ENCODE results near the gene NUCKS1. TPM values are rescaled to one million over a fixed set of nuclear protein-coding genes. Genes with fewer than 3 reads are reported as not detected.

The NUCKS1 gene
- total RNA-seq, 1 donor from 2014 or later: 42.1 TPM

DNA sequence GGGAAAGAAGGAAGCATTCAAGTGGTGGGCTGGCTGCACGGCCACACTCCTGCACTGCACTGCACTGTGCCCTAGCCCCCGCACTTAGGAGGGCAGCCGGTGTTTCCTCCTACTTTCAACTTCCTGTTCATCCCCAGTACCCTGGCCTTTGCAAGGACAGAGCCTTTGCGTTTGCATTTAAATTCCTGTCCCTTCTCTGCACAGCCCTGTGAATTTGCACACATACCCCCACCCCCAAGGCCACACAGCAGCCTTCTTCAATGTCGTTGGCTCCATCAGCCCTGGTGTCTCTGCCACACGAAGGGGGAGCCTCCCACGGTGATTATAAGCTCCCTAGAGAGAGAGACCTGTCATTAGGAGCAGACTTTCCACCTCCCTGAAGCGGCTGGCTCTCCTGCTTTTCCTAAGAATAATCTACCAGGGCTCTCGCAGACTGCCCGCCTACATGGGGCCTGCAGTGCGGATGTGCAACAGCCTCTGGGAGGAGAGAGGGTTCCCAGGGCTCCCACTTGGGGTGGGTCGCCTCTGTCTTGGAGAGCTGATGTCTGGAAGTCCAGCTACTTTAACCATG is 56.5 kb downstream of the NUCKS1 start:
- Histone ChIP-seq H3K27me3 (no peaks in the 10 kb centered on the region), H3K4me3 (no peak overlapping the region), H3K9me3 (no peaks in the 10 kb centered on the region), H3K27ac (no peak overlapping the region), H3K4me1 (no peaks in the 10 kb centered on the region), H3K36me3 (no peaks in the 10 kb centered on the region)
- no peak for DNase-seq (ENCODE audit: low spot score in 2 of 2)
- TF ChIP-seq, protein P1, sequence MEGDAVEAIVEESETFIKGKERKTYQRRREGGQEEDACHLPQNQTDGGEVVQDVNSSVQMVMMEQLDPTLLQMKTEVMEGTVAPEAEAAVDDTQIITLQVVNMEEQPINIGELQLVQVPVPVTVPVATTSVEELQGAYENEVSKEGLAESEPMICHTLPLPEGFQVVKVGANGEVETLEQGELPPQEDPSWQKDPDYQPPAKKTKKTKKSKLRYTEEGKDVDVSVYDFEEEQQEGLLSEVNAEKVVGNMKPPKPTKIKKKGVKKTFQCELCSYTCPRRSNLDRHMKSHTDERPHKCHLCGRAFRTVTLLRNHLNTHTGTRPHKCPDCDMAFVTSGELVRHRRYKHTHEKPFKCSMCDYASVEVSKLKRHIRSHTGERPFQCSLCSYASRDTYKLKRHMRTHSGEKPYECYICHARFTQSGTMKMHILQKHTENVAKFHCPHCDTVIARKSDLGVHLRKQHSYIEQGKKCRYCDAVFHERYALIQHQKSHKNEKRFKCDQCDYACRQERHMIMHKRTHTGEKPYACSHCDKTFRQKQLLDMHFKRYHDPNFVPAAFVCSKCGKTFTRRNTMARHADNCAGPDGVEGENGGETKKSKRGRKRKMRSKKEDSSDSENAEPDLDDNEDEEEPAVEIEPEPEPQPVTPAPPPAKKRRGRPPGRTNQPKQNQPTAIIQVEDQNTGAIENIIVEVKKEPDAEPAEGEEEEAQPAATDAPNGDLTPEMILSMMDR (IDR thresholded peaks at IDR 0.05): no peak
- intact Hi-C loops (cut with DNase I): no loop called here

DNA sequence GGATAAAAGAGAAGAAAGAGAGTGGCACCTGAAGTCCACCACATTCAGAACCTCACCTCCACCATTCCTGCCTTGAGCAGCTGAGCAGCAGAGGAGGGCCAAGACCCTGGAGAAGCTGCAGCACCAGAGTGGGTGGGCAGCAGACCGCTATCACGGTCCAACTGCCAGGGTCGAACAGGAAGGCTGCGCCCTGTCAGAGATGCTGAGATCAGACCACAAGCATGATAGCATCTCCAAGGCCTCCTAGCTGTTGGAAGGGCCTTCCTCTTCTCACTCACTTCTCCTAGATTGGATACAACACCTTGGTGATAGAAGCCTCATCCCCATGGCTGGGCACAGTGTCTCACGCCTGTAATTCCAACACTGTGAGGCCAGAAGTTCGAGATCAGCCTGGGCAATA is 57.6 kb downstream of the NUCKS1 start:
- intact Hi-C loops (cut with DNase I): no loop called here
- DNase-seq (ENCODE audit: low spot score in 2 of 2): no peak
- no peak overlapping the region for H3K27ac ChIP-seq
- no peak overlapping the region for H3K4me3 ChIP-seq
- no peaks in the 10 kb centered on the region for H3K27me3 ChIP-seq
- no peaks in the 10 kb centered on the region for H3K9me3 ChIP-seq
- H3K4me1 ChIP-seq: no peaks in the 10 kb centered on the region
- no peaks in the 10 kb centered on the region for H3K36me3 ChIP-seq
- TF ChIP-seq, protein P1 (IDR thresholded peaks at IDR 0.05): no peak

DNA sequence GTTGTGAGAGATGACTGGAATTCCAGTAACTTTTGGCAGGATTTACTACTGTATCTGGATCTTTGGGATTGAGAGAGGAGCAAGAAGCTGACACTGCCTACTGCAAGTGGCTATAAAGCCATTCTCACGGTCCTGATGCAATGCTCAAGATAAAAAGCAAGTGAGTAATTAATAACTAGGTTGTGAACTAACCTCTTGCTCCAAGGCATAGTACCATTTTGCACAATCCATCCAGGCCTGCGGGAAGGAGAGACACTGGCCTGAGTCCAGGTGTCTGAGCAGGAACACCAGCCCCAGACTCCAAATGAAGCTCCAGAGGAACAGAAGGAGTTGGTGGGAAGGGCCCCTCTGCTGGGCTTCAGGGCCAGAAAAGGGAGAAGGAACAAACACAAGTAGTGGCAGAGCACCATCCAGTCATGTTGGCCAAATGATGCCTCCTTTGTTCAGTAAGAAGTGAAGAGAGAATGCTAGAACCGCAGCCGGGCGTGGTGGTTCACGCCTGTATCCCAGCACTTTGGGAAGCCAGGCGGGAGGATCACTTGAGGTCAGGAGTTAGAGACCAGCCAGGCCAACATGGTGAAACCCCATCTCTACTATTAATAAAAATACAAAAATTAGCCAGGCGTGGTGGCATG is 59.7 kb downstream of the NUCKS1 start:
- no peak overlapping the region for H3K4me3 ChIP-seq
- no peaks in the 10 kb centered on the region for H3K4me1 ChIP-seq
- no peak for DNase-seq (ENCODE audit: low spot score in 2 of 2)
- H3K36me3 ChIP-seq: no peaks in the 10 kb centered on the region
- TF ChIP-seq, protein P1 (IDR thresholded peaks at IDR 0.05): no peak
- no peak overlapping the region for H3K27ac ChIP-seq
- intact Hi-C loops (cut with DNase I): no loop called here
- H3K9me3 ChIP-seq: no peaks in the 10 kb centered on the region
- no peaks in the 10 kb centered on the region for H3K27me3 ChIP-seq

DNA sequence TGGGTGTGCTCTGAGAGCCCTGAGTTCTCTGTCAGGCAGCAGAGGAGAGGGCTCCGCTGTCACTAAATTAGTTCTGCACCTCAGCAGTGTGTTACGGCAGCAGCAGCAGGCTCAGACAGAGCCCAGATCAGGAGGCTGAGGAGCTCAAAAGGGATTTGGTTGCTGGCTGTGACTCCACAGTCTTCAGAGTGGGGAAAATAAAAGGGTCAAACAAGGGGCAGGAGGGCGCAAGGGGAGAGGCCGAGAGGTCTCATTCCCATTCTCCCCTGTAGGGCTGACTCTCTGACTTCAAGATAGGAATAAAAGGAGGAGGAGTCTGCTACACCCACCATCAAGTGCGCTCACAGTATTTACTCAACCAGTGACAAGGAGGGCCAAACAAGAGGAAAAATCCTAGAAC is 60.5 kb downstream of the NUCKS1 start:
- intact Hi-C loops (cut with DNase I): no loop called here
- Histone ChIP-seq H3K9me3 (no peaks in the 10 kb centered on the region), H3K4me3 (no peak overlapping the region), H3K27me3 (no peaks in the 10 kb centered on the region), H3K27ac (no peak overlapping the region), H3K4me1 (no peaks in the 10 kb centered on the region), H3K36me3 (no peaks in the 10 kb centered on the region)
- TF ChIP-seq, protein P1 (IDR thresholded peaks at IDR 0.05): no peak
- no peak for DNase-seq (ENCODE audit: low spot score in 2 of 2)

DNA sequence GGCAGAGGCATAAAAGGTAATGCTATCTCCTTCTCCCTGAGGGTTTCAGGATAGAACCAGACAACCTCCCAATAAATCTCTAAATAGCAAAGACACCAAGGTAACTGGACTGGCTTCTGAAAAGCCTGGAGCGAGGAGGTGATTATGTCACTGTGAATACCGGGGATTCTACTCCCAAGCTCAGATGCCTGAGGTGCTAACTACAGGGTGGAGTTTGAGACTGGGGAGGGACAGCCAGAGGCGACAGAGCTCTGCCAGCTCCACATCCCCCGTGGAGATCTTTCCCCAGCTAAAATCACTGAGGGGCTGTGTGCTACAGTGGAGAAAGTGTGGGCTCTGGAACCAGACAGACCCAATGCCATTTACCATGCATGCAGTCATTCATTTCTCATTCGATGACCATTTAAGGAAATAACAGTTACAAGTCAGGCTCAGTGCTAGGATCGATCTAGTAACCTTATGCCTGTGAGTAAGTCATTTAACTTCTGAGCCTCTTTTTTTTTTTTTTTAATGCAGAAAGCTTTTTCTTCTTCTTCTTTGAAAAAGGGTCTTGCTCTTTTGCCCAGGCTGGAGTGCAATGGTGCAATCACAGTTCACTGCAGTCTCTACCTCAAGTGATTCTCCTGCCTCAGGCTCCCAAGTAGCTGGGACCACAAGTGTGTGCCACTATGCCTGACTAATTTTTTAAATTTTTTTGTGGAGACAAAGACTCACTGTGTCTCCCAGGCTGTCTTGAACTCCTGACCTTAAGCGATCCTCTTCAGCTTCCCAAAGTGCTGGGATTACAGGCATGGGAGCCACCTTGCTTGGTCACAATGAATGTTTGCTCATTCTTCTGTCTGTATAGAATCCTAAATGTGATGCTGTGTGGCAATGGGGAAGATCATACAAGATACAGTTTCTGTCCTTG is 61.6 kb downstream of the NUCKS1 start:
- H3K4me3 ChIP-seq: no peak overlapping the region
- no peaks in the 10 kb centered on the region for H3K36me3 ChIP-seq
- DNase-seq (ENCODE audit: low spot score in 2 of 2): no peak
- TF ChIP-seq, protein P1 (IDR thresholded peaks at IDR 0.05): no peak
- H3K27ac ChIP-seq: no peak overlapping the region
- intact Hi-C loops (cut with DNase I): no loop called here
- H3K27me3 ChIP-seq: no peaks in the 10 kb centered on the region
- H3K4me1 ChIP-seq: no peaks in the 10 kb centered on the region
- H3K9me3 ChIP-seq: no peaks in the 10 kb centered on the region
